HG02678 (cell line): ENCODE results near the gene ZNF804B.

Experiments
- ATAC-seq: cut with Tn5 transposase; IDR thresholded peaks from one replicate; pipeline ENCODE4 v1.9.1; 2021; ENCODE audit warnings: mild to moderate bottlenecking, moderate library complexity; ENCODE audit not compliant: unreplicated experiment

ZNF804B gene

GRCh38 chr7:88759230-88760135 is at the start of gene ZNF804B:
TSS of gene ZNF804B (plus strand) at chr7:88759700. CDS start at chr7:88759977, 277 bp downstream.
- peak; percentile 35 for ATAC-seq

GRCh38 chr7:88735920-88736319 is 23.6 kb upstream of the ZNF804B start:
- no peak for ATAC-seq

- no peak for ATAC-seq
Observed at GRCh38 chr7:88737632-88738031, 21.9 kb upstream of the ZNF804B start.

DNA sequence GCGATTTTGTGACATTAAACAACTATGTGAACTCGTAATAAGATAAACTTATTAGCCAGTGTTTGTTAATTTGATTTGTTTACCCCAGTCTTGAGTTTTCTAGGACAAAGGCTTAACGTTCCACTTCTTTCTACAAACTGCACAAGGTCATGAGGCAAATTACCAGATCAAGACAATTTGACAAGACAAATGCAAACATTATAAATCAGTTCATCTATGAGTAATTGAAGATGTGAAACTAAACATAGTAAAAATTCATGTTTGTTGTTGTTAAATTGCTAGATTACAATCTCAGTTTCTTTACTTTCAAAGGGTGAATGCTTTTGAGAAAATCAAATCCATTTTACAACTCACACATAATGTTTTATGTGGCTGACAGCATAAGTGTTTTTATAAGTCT is 13.4 kb upstream of the ZNF804B start:
- ATAC-seq: no peak

DNA sequence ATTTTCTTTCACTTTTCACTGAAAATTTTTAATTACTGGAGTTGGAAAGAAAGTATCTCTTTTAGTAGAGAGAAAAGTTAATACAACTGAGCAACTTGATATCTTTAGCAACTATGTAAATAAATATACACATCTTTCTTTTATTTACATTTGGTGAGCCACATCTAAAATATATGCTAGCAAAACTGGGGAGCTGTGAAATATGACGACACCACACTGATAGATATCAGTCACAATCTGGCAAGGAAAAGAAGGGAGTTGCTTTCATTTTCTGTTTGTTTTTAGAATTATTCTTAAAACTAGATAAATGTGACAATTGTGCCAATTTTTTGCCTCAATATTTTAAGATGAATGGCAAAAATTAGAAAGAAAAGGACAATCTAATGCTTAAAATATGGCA is 2.7 kb upstream of the ZNF804B start:
- ATAC-seq: no peak

- no peak for ATAC-seq
Observed at GRCh38 chr7:88757371-88757770, 2.1 kb upstream of the ZNF804B start.

GRCh38 chr7:88758381-88759229 is 895 bp upstream of the ZNF804B start:
- ATAC-seq: no peak

- no peak for ATAC-seq
Observed at GRCh38 chr7:88760136-88760515, 626 bp downstream of the ZNF804B start.

- no peak for ATAC-seq
Observed at GRCh38 chr7:88761779-88762178, 2.3 kb downstream of the ZNF804B start.

DNA sequence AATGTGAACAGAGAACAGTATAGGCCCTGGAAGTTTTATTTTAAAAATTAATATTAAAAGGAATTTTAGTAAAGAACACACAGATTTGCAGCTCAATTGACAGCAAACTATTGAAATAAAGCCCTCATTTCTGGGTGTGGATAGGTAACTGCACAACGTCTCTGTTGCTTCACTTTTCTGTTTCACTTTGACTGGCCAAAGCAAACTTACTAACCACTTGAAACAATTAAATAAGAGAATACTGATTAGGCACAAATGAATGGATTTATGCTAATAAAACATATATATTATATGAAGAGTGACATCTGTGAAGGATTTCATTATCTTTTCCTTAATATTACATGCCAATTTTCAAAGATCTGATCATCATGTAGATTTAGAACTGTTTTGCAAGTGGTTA is 11.9 kb downstream of the ZNF804B start:
- ATAC-seq: no peak

GRCh38 chr7:88772776-88773175 is 13.3 kb downstream of the ZNF804B start:
- ATAC-seq: no peak

GRCh38 chr7:88775838-88776237 is 16.3 kb downstream of the ZNF804B start:
- no peak for ATAC-seq

DNA sequence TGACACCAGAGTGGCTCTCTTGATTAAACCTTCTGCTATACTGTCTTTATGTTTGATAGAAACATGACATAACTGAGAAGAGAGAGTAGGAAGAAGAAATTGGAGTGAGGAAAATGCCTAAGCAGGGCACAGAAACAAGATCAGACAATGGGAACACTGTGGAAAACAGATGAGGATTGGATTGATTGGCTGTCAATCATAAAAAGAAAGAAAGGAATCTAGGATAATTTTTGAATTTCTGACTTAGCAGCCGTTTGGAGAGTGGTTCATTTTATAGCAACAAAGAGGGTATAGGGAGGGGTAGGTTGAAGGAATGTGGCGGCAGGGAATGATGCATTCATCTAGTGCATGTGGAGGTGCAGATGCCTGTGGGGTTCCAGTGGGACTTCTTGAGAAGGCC is 28.3 kb downstream of the ZNF804B start:
- ATAC-seq: no peak

DNA sequence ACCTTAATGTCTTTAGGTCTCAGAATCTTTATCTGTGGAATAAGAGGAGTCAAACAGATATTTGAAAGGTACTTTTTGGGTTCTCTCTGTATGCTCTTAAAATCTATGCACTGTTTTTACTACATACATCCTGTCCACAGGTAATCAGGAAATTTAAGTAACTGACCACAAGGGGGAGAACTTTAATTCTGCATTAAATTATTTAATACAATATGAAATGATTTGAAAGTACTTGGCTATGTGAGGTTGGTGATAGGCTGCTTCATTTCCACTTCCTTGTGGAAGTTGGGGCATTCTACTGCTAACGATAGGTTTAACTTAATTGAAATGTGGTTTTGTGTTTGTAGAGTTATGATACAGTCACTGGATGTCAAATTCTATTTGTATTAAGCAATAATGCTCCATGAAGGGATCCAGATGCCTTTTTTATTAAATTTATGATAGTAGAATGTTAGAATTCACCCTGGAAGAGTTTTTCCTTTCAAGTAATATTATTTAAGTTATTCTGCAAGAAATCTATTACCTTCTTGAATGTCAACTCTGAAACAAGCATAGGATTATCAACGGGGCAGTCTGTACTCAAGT is 30.1 kb downstream of the ZNF804B start:
- ATAC-seq: no peak

- no peak for ATAC-seq
Observed at GRCh38 chr7:88791891-88792290, 32.4 kb downstream of the ZNF804B start.

DNA sequence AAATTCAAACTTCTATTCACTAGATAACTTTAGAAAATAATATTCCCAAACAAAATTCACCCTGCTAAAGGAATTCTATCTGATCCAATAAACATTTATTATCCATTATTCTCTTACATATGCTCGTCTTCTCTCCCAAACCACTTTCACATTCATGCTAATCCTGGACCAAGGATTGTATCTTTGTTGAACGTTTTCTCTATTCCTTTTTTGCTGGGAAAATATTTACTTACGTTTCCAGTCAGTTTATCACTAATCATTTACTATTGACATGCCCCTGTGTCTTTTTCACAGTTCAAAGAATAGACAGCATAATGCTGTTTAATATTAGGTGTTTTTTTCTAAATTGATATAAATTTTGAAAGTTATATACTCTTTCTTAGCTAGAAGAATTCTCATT is 32.9 kb downstream of the ZNF804B start:
- ATAC-seq: no peak

DNA sequence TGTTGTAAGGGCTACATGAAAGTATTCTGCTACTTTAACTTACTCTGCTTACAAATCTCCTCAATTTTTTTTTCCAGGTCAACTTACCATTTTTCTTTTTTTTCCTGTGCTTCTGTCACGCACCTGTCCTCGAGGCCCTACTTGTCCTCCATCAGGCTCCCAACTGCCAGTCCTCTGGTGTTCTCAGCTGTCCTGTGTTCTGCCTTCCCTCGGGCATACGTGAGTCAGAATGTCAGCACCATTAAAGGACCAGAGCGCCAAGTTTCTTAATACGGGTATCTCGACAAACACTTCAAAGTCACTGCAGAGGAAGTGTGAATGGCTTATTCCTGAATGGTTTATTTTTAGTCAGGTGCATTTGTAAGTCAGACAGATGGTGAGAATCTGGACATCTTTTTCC is 36.1 kb downstream of the ZNF804B start, which contains the start of gene TEX47:
TSS of gene TEX47 (minus strand) at position 185 of the 400 bp plus-strand sequence. CDS start 795 bp downstream, outside the sequence.
- ATAC-seq: no peak

DNA sequence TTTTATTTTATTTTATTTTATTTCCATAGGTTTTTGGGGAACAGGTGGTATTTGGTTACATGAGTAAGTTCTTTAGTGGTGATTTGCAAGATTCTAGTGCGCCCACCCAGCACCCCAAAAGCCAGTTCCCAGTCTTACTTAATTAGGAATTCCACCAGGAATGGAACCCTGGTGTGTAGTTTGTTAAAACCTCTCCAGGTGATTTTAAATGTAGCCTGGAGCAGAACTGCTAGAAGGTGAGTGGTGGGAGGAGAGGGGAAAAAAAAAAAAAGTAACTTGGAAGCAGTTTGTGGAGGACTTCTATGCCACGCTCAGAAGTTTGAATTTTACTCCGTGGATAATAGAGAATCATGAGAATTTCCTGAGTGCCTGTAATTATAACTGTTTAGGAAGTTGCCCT is 41.5 kb downstream of the ZNF804B start:
- no peak for ATAC-seq

GRCh38 chr7:88806280-88807037 is 47.0 kb downstream of the ZNF804B start:
- ATAC-seq: no peak

DNA sequence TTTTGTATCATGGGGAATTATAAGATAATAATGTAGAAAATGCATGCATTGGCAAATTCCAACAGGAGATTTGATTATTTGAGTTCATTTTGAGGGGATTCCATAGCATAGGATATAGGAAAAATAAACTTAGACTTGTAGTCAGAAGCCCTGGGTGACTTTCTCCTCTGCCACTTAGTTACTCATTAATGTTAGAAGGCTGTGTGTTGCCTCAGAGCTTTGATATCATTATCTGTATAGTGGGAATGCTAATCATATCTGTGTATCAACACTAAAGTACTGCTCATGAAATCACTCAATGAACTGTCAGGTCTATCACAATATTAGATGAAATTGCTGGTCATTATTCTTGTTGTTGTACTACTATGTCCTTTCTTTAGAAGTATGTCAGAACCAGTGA is 59.1 kb downstream of the ZNF804B start:
- ATAC-seq: no peak

- no peak for ATAC-seq
Observed at GRCh38 chr7:88826222-88826621, 66.7 kb downstream of the ZNF804B start.
